A549 (cell line): ENCODE data around the gene TMEM223. TPM values are rescaled to one million over a fixed set of nuclear protein-coding genes. Genes with fewer than 3 reads are reported as not detected.
A peak's percentile ranks its signal among the peaks of the same experiment; 100 is the strongest.

Experiments
- ATAC-seq, 2 experiments: fragments of 200-7000 bp in 1 of 2; fragments of >200 bp in 1 of 2; cut with Nextera tagmentation in 1 of 2; cut with Tn5 transposase in 1 of 2; 3 replicates each; pipeline versions ENCODE4 v1.8.0 to v1.9.1; 2018 to 2020; ENCODE audit warnings: mild to moderate bottlenecking in 1 of 2, moderate library complexity in 1 of 2
- CTCF ChIA-PET: fragments of 300-600 bp; sonication (Branson Sonifier 250); formaldehyde crosslinking; extraction: SDS; loops from one replicate; lab custom pipeline; 2021; ENCODE audit warnings: antibody characterized with exemption, inconsistent platforms; lab: Yijun Ruan, JAX
- POLR2A ChIA-PET: fragments of 350-600 bp; formaldehyde crosslinking; extraction: SDS; loops from one replicate; lab custom pipeline; 2021; ENCODE audit warnings: antibody characterized with exemption, inconsistent platforms; lab: Yijun Ruan, JAX
- DNase-seq, 2 experiments: peaks; one replicate each; pipeline versions ENCODE4 v3.0.0 to v3.0.0-alpha.2; 2011 to 2016; ENCODE audit warnings: low read depth in 1 of 2, low spot score in 1 of 2
- FAIRE-seq: peaks from 2 replicates; lab custom pipeline; 2011; peaks lifted over from hg19 to GRCh38; lab: Jason Lieb, UNC
- H3K27ac ChIP-seq, 2 experiments: fragments of >200 bp; sonication (Bioruptor Twin); formaldehyde crosslinking; 3 replicates each; pipeline ENCODE4 v1.5.1; 2016 to 2017
- H3K4me1 ChIP-seq: fragments of >200 bp; sonication (Bioruptor Twin); formaldehyde crosslinking; 3 replicates; pipeline ENCODE4 v1.6.1; 2016
- H3K4me2 ChIP-seq: fragments of >200 bp; sonication (Bioruptor Twin); formaldehyde crosslinking; 3 replicates; pipeline ENCODE4 v1.6.1; 2016
- H3K4me3 ChIP-seq: fragments of >200 bp; sonication (Bioruptor Twin); formaldehyde crosslinking; 3 replicates; pipeline ENCODE4 v1.5.1; 2016
- H3K9me3 ChIP-seq: fragments of >200 bp; sonication (Bioruptor Twin); formaldehyde crosslinking; 3 replicates; pipeline ENCODE4 v1.6.1; 2016
- ATOH8 ChIP-seq: fragments of 250-450 bp; sonication (Bioruptor Pico); IDR thresholded peaks from 2 replicates; pipeline ENCODE4 v1.5.0; 2020; ENCODE audit warnings: low read depth, mild to moderate bottlenecking, moderate library complexity
- EP300 ChIP-seq, 2 experiments: fragments of >200 bp; sonication (Bioruptor Twin); formaldehyde crosslinking; IDR thresholded peaks; 2 replicates in 1 of 2; 3 replicates in 1 of 2; pipeline ENCODE4 v1.6.1; 2016 to 2017
- HES2 ChIP-seq: fragments of >200 bp; sonication (Bioruptor Twin); formaldehyde crosslinking; IDR thresholded peaks from 2 replicates; pipeline ENCODE4 v1.6.1; 2016
- HEYL ChIP-seq: fragments of 250-450 bp; sonication (Bioruptor Pico); IDR thresholded peaks from 2 replicates; pipeline ENCODE4 v1.8.0; 2021; ENCODE audit warnings: mild to moderate bottlenecking, moderate library complexity
- HOXA7 ChIP-seq: fragments of 250-450 bp; sonication (Bioruptor Pico); IDR thresholded peaks from 2 replicates; pipeline ENCODE4 v1.5.0; 2020; ENCODE audit warnings: mild to moderate bottlenecking, moderate library complexity
- HOXB5 ChIP-seq: fragments of 250-450 bp; sonication (Bioruptor Pico); IDR thresholded peaks from 2 replicates; pipeline ENCODE4 v1.5.0; 2020; ENCODE audit warnings: mild to moderate bottlenecking, moderate library complexity
- JUN ChIP-seq, 2 experiments: fragments of >200 bp; sonication (Bioruptor Twin); formaldehyde crosslinking; IDR thresholded peaks; 2 replicates in 1 of 2; 3 replicates in 1 of 2; pipeline ENCODE4 v1.6.1; 2016 to 2017
- JUNB ChIP-seq: fragments of >200 bp; sonication (Bioruptor Twin); formaldehyde crosslinking; IDR thresholded peaks from 2 replicates; pipeline ENCODE4 v1.6.1; 2016
- MAZ ChIP-seq: fragments of 150-350 bp; IDR thresholded peaks from 2 replicates; pipeline ENCODE4 v1.6.1; 2014; ENCODE audit warnings: antibody characterized with exemption, low read depth, low read length, borderline replicate concordance
- PHF8 ChIP-seq: fragments of 200-600 bp; sonication (generic); IDR thresholded peaks from 2 replicates; pipeline ENCODE4 v1.6.1; 2016; ENCODE audit warnings: low read depth, mild to moderate bottlenecking, antibody characterized with exemption, moderate library complexity, borderline replicate concordance
- POLR2AphosphoS2 ChIP-seq: conservative IDR thresholded peaks from 2 replicates; pipeline ENCODE4 v1.6.1; 2012; ENCODE audit warnings: low read length, improper control_type of control experiment, inconsistent platforms
- RARB ChIP-seq: fragments of 250-450 bp; sonication (Bioruptor Pico); IDR thresholded peaks from 2 replicates; pipeline ENCODE4 v1.8.0; 2021; ENCODE audit warnings: mild to moderate bottlenecking, moderate library complexity
- RCOR1 ChIP-seq: fragments of 150-350 bp; IDR thresholded peaks from 2 replicates; pipeline ENCODE4 v1.6.1; 2014; ENCODE audit warnings: antibody characterized with exemption, low read length, low read depth
- REST ChIP-seq: fragments of 200-600 bp; sonication (generic); IDR thresholded peaks from 2 replicates; pipeline ENCODE4 v1.6.1; 2016; ENCODE audit warnings: antibody characterized with exemption, mild to moderate bottlenecking, moderate library complexity
- TFCP2L1 ChIP-seq: fragments of 250-450 bp; sonication (Bioruptor Pico); IDR thresholded peaks from 2 replicates; pipeline ENCODE4 v1.5.0; 2021; ENCODE audit warnings: mild to moderate bottlenecking
- ZC3H11A ChIP-seq: fragments of 450-650 bp; IDR thresholded peaks from 2 replicates; pipeline ENCODE4 v1.6.1; 2014; ENCODE audit warnings: antibody characterized with exemption, mild to moderate bottlenecking
- WGBS: methylation state at CpG from one replicate; pipeline ENCODE4 v1.1.6; 2017; ENCODE audit errors: missing lambda C conversion rate; 5-methylcytosine and 5-hydroxymethylcytosine counted together
- polyA plus RNA-seq, 4 experiments: library from polyadenylated mRNA; depleted of rRNA in 3 of 4; stranded (reverse); fragments of >200 nt; fragmentation: RNase III in 1 of 4; extraction: RNeasy Plus Mini Kit Qiagen cat#74134 plus additional on column Dnase treatment in 1 of 4; gene quantifications; 2 replicates in 3 of 4; 3 replicates in 1 of 4; pipeline ENCODE4 v1.2.3, GENCODE V29; 2011 to 2017
- TF ChIP-seq, protein P1 (sequence below): fragments of 150-350 bp; IDR thresholded peaks from 2 replicates; pipeline ENCODE4 v1.6.1; 2014; ENCODE audit warnings: low read depth, mild to moderate bottlenecking, low read length
- TF ChIP-seq, protein P2 (sequence below): IDR thresholded peaks from 2 replicates; pipeline ENCODE4 v1.6.1; 2012; ENCODE audit warnings: low read depth, borderline replicate concordance

TMEM223 gene
- polyA plus RNA-seq, 2 of the 4 experiments (the other 2 are of a cell fraction) = 23.5 to 26.5 TPM

DNA sequence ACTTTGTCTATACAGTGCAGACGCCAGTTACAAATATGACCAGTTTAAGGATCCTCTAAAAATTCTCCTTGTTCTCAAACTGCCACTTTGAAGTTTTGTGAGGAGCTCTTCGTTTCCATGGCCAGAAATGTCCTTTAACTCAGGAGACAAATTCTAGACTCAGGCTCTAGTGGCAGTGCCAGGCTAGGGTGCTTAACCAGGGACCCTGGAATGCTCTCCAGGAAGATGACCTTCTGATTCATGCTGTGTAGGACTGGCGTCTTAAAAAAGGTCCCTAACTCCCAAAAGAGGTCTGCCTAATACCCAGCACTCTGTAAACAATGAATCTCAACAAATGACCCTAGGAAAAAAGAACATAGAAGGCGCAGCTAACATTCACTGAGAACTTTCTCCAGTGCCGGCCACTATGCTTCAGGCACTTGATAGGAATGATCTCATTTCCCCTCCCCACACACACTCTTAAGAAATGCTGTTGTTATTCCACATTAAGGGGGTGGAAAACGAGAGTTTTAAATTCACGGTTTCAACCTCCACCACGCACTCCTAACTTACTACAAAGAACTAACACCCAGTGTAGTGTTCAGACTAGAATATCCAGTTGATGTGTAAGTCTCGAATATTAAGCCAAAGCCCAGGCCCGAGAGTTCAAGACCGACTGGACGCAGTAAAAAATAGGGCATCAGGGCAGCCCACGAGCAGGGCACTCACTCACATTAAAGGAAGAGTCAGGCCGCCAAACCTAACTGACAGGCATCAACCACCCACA lies 12.7 kb upstream of the TMEM223 start:
- TF ChIP-seq JUN (IDR thresholded peaks at IDR 0.05) = no peak
- 0 out of 2 replicates have a peak, but pooled peaks have one; percentile 35 for TF ChIP-seq HOXA7 (CRISPR knock-in tag)
- TF ChIP-seq, all 56 proteins: peak for 1
- 9% methylated on average over 14 of the region's 14 CpGs for WGBS
- H3K4me1 ChIP-seq = peaks cover 16% of the 10 kb centered on the region; the same call in 2 of the 3 replicates
- peak overlapping the region; percentile 95 for H3K4me2 ChIP-seq
- peak overlapping the region; percentile 87 to 92 for H3K27ac ChIP-seq
- POLR2A ChIA-PET = interaction anchor here (1.0 kb wide), 1 partner anchor 33 kb away, joined by 4 read pairs; the partner anchor contains the start of gene TAF6L
- no peak for FAIRE-seq
- CTCF ChIA-PET = interaction anchor here (0.6 to 6.2 kb wide), 5 partner anchors 10 to 58 kb away, joined by 3 to 69 read pairs (median 5); partner anchors contain the start of genes TMEM179B and TMEM223
- no peaks in the 10 kb centered on the region for H3K9me3 ChIP-seq
- peak overlapping the region; percentile 90 for H3K4me3 ChIP-seq
- peak; percentile 4 to 32; a peak in 4 of 6 replicates for ATAC-seq
- no peak for DNase-seq

DNA sequence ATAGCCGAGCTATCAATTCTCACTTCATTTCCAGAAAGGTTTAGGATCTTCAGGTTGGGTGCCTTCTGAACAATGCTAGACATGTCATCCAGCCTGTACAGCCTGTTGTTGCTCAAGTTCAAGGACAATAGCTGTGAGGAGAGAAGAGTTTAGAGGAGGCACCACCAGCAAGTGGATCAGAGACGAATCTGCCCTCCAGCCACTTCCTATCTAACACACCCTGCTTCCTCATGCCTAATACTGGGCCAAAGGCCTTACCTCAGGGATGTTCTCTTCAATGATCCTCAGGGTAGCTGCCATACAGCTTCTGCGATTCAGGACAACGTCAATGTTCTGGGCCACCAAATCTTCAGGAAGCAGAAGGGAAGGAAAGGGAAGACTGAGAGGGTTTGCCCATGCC lies 9.3 kb upstream of the TMEM223 start:
- ChIA-PET POLR2A (interaction anchor here (0.6 to 1.1 kb wide), 2 partner anchors 10 to 40 kb away, joined by 3 read pairs; no protein-coding TSS in a partner anchor), CTCF (interaction anchor here (0.6 to 6.2 kb wide), 3 partner anchors 12 to 80 kb away, joined by 3 to 69 read pairs (median 3); partner anchors contain the start of genes SLC3A2, TMEM179B and TMEM223)
- TF ChIP-seq HOXA7 (CRISPR knock-in tag) = no peak
- TF ChIP-seq JUNB = no peak
- no peak for TF ChIP-seq MAZ
- TF ChIP-seq RCOR1 = no peak
- TF ChIP-seq TFCP2L1 (CRISPR knock-in tag) = no peak
- TF ChIP-seq, protein P1, sequence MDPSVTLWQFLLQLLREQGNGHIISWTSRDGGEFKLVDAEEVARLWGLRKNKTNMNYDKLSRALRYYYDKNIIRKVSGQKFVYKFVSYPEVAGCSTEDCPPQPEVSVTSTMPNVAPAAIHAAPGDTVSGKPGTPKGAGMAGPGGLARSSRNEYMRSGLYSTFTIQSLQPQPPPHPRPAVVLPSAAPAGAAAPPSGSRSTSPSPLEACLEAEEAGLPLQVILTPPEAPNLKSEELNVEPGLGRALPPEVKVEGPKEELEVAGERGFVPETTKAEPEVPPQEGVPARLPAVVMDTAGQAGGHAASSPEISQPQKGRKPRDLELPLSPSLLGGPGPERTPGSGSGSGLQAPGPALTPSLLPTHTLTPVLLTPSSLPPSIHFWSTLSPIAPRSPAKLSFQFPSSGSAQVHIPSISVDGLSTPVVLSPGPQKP = no peak
- no peak for TF ChIP-seq POLR2AphosphoS2
- TF ChIP-seq HOXB5 (CRISPR knock-in tag) = no peak
- TF ChIP-seq, protein P2, sequence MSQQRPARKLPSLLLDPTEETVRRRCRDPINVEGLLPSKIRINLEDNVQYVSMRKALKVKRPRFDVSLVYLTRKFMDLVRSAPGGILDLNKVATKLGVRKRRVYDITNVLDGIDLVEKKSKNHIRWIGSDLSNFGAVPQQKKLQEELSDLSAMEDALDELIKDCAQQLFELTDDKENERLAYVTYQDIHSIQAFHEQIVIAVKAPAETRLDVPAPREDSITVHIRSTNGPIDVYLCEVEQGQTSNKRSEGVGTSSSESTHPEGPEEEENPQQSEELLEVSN = no peak
- TF ChIP-seq HES2 = no peak
- TF ChIP-seq RARB = no peak
- no peak for TF ChIP-seq EP300 (IDR thresholded peaks at IDR 0.05)
- no peak for TF ChIP-seq PHF8
- no peak for TF ChIP-seq HEYL
- no peak for TF ChIP-seq ATOH8 (CRISPR knock-in tag)
- no peak for TF ChIP-seq ZC3H11A
- no peak for TF ChIP-seq REST
- no peak for ATAC-seq
- Histone ChIP-seq H3K9me3 (no peaks in the 10 kb centered on the region), H3K4me2 (no peak overlapping the region), H3K27ac (no peak overlapping the region), H3K4me3 (no peak overlapping the region), H3K4me1 (peaks cover 10% of the 10 kb centered on the region; the same call in 2 of the 3 replicates)
- FAIRE-seq = no peak
- DNase-seq = no peak
- WGBS = 91% methylated on average over 4 of the region's 4 CpGs
